ENCODE data around the gene FBXO34. TPM values are rescaled to one million over a fixed set of nuclear protein-coding genes. Genes with fewer than 3 reads are reported as not detected.

FBXO34 gene
- total RNA-seq, 6 experiments from 2014 or later = 6.2 to 10.3 (median 8.7) TPM

DNA sequence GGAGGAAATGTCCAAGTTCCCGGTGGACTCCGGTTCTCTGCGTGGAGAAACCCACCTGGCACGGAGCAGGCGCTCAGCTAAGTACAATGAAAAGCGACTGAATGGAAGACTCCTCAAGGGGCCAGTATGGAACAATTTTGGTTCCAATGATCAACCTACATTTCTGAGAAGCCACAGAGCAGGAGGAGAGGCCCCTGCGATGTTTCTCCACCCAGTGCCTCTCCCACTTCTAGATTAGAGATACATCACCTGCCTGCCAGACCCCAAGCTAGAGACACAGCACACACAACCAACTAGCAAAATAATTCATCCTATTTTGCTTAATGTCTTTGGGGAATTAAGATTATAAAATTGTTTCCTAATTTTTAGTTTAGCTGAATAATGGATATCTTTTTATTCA is 101.6 kb downstream of the FBXO34 start:
- H3K27ac ChIP-seq = no peak overlapping the region
- TF ChIP-seq, protein P1, sequence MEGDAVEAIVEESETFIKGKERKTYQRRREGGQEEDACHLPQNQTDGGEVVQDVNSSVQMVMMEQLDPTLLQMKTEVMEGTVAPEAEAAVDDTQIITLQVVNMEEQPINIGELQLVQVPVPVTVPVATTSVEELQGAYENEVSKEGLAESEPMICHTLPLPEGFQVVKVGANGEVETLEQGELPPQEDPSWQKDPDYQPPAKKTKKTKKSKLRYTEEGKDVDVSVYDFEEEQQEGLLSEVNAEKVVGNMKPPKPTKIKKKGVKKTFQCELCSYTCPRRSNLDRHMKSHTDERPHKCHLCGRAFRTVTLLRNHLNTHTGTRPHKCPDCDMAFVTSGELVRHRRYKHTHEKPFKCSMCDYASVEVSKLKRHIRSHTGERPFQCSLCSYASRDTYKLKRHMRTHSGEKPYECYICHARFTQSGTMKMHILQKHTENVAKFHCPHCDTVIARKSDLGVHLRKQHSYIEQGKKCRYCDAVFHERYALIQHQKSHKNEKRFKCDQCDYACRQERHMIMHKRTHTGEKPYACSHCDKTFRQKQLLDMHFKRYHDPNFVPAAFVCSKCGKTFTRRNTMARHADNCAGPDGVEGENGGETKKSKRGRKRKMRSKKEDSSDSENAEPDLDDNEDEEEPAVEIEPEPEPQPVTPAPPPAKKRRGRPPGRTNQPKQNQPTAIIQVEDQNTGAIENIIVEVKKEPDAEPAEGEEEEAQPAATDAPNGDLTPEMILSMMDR (IDR thresholded peaks at IDR 0.05) = no peak
- TF ChIP-seq POLR2A (IDR thresholded peaks at IDR 0.05) = no peak
- no peaks in the 10 kb centered on the region for H3K4me1 ChIP-seq
- peaks cover 0 to 36% (median 3%) of the 10 kb centered on the region in 4 donors for H3K36me3 ChIP-seq
- H3K4me3 ChIP-seq = no peak overlapping the region
- intact Hi-C loops (cut with DNase I) = no loop called here
- WGBS (ENCODE audit: insufficient coverage, low coverage, low lambda C conversion rate, missing lambda C conversion rate) = 77% methylated on average over 4 of the region's 7 CpGs
- no peaks in the 10 kb centered on the region for H3K27me3 ChIP-seq
- no peaks in the 10 kb centered on the region for H3K9me3 ChIP-seq
- no peak for ATAC-seq
- DNase-seq = no peak

DNA sequence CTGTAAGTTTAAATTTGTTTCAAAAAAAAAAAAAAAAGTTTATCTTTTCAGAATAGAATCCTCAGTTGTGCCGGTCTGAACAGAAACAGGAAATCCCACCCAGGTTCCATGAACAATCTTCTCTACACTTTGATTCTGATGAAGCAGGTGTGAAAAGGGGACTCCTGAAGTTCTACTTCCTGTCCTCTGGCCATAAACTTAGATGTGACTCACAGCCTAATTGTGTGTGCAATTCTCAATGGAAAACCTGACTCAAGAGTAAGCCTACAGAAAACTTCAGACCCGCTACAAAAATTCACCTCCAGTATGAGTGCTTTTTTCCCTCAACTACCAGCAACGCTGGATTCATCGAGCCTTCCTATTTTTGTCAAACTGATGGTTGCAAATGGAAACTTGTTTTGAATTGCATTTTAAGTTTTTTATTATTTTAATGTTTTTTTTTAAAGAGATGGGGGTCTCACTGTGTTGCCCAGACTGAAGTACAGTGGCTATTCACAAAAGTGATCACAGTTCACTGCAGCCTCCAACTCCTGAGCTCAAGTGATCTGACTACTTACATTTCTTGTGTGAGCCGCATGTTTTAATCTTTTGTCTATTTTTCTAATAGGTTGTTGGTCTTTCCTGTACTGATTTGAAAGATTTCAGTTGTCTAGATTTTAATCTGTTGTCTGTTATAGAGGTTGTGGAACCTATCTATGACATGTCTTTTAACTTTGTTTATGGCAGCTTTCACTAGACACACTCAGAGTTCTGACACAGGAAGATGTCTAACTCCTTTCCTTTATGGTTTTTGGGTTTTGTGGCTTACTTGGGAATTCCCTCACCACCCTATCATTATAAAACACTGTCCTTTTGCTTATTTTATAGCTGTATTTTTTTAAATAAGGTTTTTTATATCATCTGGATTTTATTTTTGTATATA is 102.8 kb downstream of the FBXO34 start:
- H3K36me3 ChIP-seq = peaks cover 0 to 36% (median 3%) of the 10 kb centered on the region in 4 donors
- no peaks in the 10 kb centered on the region for H3K4me1 ChIP-seq
- H3K27ac ChIP-seq = no peak overlapping the region
- DNase-seq = no peak
- H3K27me3 ChIP-seq = no peaks in the 10 kb centered on the region
- intact Hi-C loops (cut with DNase I) = no loop called here
- WGBS (ENCODE audit: insufficient coverage, low coverage, low lambda C conversion rate, missing lambda C conversion rate) = 86% methylated on average over 5 of the region's 5 CpGs
- H3K4me3 ChIP-seq = no peak overlapping the region
- H3K9me3 ChIP-seq = no peaks in the 10 kb centered on the region
- no peak for ATAC-seq
- TF ChIP-seq, protein P1 (IDR thresholded peaks at IDR 0.05) = no peak
- TF ChIP-seq POLR2A (IDR thresholded peaks at IDR 0.05) = no peak

DNA sequence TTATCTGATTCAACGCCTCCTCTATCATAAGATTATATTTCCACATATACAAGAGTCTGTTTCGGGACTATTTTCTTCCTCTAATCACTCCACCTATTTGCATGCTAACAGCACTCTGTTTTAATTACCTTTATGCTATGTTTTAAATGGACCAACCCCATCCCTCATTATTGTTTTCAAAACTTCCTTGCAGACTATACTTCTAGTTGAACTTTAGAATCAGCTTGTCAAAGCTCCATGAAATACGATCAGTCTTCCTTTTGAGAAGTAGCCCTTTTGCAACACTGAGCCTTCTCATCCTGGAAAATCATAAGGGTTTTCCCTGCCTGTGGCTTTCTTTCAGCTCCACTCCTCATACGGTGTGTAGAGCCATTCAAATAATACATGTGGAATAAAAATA is 103.5 kb downstream of the FBXO34 start:
- DNase-seq (no peak), ATAC-seq (no peak)
- Histone ChIP-seq H3K27me3 (no peaks in the 10 kb centered on the region), H3K9me3 (no peaks in the 10 kb centered on the region), H3K36me3 (peaks cover 0 to 34% (median 1%) of the 10 kb centered on the region in 4 donors), H3K4me1 (no peaks in the 10 kb centered on the region), H3K27ac (no peak overlapping the region), H3K4me3 (no peak overlapping the region)
- WGBS (ENCODE audit: insufficient coverage, low coverage, low lambda C conversion rate, missing lambda C conversion rate) = 82% methylated on average over 4 of the region's 4 CpGs
- TF ChIP-seq, protein P1 (IDR thresholded peaks at IDR 0.05) = no peak
- no peak for TF ChIP-seq POLR2A (IDR thresholded peaks at IDR 0.05)
- intact Hi-C loops (cut with DNase I) = no loop called here

DNA sequence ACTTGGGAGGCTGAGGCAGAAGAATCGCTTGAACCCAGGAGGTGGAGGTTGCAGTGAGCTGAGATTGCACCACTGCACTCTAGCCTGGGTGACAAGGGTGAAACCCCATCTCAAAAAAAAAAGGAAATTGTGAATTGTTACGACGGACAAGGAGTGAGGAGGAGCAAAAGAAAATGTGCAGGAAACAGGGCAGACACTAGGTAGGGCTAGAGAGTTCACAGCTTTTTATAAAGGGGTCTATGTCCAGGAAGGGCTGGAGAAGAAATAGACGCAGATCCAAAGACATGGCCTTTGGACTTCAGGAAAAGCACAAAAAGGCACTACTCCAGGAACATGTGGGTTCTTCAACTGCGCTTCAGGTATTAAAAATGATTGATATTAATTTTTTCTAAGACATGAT is 106.0 kb downstream of the FBXO34 start:
- H3K4me3 ChIP-seq = no peak overlapping the region
- TF ChIP-seq, protein P1 (IDR thresholded peaks at IDR 0.05) = no peak
- TF ChIP-seq POLR2A (IDR thresholded peaks at IDR 0.05) = no peak
- peaks cover 0 to 47% (median 10%) of the 10 kb centered on the region in 4 donors for H3K36me3 ChIP-seq
- no peak for ATAC-seq
- H3K27ac ChIP-seq = no peak overlapping the region
- H3K4me1 ChIP-seq = no peaks in the 10 kb centered on the region
- 93% methylated on average over 5 of the region's 5 CpGs for WGBS (ENCODE audit: insufficient coverage, low coverage, low lambda C conversion rate, missing lambda C conversion rate)
- no peaks in the 10 kb centered on the region for H3K27me3 ChIP-seq
- intact Hi-C loops (cut with DNase I) = no loop called here
- H3K9me3 ChIP-seq = no peaks in the 10 kb centered on the region
- DNase-seq = no peak
